GM12878 (cell line): ENCODE measurements around the gene SLC26A11. TPM values are rescaled to one million over a fixed set of nuclear protein-coding genes. Genes with fewer than 3 reads are reported as not detected.

Experiments used
- ATAC-seq: fragments of 200-7000 bp; cut with Tn5 transposase; 3 replicates; pipeline ENCODE4 v1.9.1; 2020; ENCODE audit warnings: mild to moderate bottlenecking, moderate library complexity
- BruUV-seq: library from RNA; stranded (reverse); fragments of 400-500 nt; replicated peaks from 2 replicates; lab custom pipeline; 2021; lab: Mats Ljungman, UMichigan
- CTCF ChIA-PET: fragments of 300-600 bp; sonication (Branson Sonifier 250); formaldehyde crosslinking; extraction: SDS; loops from one replicate; lab custom pipeline; 2021; ENCODE audit warnings: inconsistent platforms; lab: Yijun Ruan, JAX
- POLR2A ChIA-PET: fragments of 350-600 bp; formaldehyde crosslinking; extraction: SDS; loops from one replicate; lab custom pipeline; 2021; ENCODE audit warnings: inconsistent platforms; lab: Charles Lee
- RAD21 ChIA-PET: fragments of 300-600 bp; sonication (Branson Sonifier 250); formaldehyde crosslinking; loops from one replicate; lab custom pipeline; 2023; ENCODE audit warnings: antibody characterized with exemption; ENCODE audit not compliant: unreplicated experiment; lab: Charles Lee
- SMC1A ChIA-PET: fragments of 300-600 bp; sonication (Branson Sonifier 250); formaldehyde crosslinking; loops from one replicate; lab custom pipeline; 2023; ENCODE audit not compliant: unreplicated experiment, uncharacterized antibody; lab: Charles Lee
- DNase-seq: peaks from one replicate; pipeline ENCODE4 v3.0.0-alpha.2; 2011; ENCODE audit warnings: low read depth, low spot score
- FAIRE-seq: peaks from 3 replicates; lab custom pipeline; 2011; peaks lifted over from hg19 to GRCh38; lab: Jason Lieb, UNC
- H2AFZ ChIP-seq: 2 replicates; pipeline ENCODE4 v1.6.0; 2011; ENCODE audit warnings: low read depth, low read length, control low read depth; ENCODE audit not compliant: control insufficient read depth
- H3K27ac ChIP-seq: 2 replicates; pipeline ENCODE4 v1.5.1; 2011; ENCODE audit warnings: control low read depth; ENCODE audit not compliant: control insufficient read depth, insufficient read depth
- H3K27me3 ChIP-seq, 2 experiments: replicated peaks in 1 of 2; 2 replicates each; pipeline versions ENCODE4 v1.6.0 to v1.6.1; 2011; ENCODE audit warnings: low read length in 1 of 2; ENCODE audit not compliant: control insufficient read depth in 2 of 2, insufficient read depth in 2 of 2
- H3K36me3 ChIP-seq, 2 experiments: 2 replicates each; pipeline ENCODE4 v1.5.1; 2011; ENCODE audit warnings: low read length in 1 of 2; ENCODE audit not compliant: control insufficient read depth in 2 of 2, insufficient read depth in 2 of 2
- H3K4me1 ChIP-seq: 2 replicates; pipeline ENCODE4 v1.6.1; 2011; ENCODE audit warnings: mild to moderate bottlenecking, low read length, moderate library complexity, mixed read lengths; ENCODE audit not compliant: control insufficient read depth, insufficient read depth
- H3K4me2 ChIP-seq: 2 replicates; pipeline ENCODE4 v1.6.0; 2011; ENCODE audit warnings: control low read depth; ENCODE audit not compliant: control insufficient read depth, insufficient read depth
- H3K4me3 ChIP-seq: fragments of 200-600 bp; sonication (generic); 2 replicates; pipeline ENCODE4 v1.5.1; 2016
- H3K79me2 ChIP-seq: 2 replicates; pipeline ENCODE4 v1.6.0; 2011; ENCODE audit warnings: low read length; ENCODE audit not compliant: control insufficient read depth, insufficient read depth
- H3K9ac ChIP-seq: 2 replicates; pipeline ENCODE4 v1.8.0; 2011; ENCODE audit warnings: low read length, control low read depth, mixed read lengths; ENCODE audit not compliant: control insufficient read depth, insufficient read depth
- H3K9me3 ChIP-seq: replicated peaks from 3 replicates; pipeline ENCODE4 v1.5.1; 2011; ENCODE audit warnings: mild to moderate bottlenecking, low read length; ENCODE audit not compliant: control insufficient read depth, insufficient read depth
- H4K20me1 ChIP-seq: 2 replicates; pipeline ENCODE4 v1.6.0; 2011; ENCODE audit not compliant: control insufficient read depth, insufficient read depth
- BCL11A ChIP-seq: IDR thresholded peaks from 2 replicates; pipeline ENCODE4 v1.6.1; 2011; ENCODE audit warnings: low read depth, low read length
- CBX5 ChIP-seq: sonication (generic); IDR thresholded peaks from 2 replicates; pipeline ENCODE4 v1.6.1; 2016; ENCODE audit warnings: low read depth, moderate library complexity, mild to moderate bottlenecking, inconsistent platforms
- ESRRA ChIP-seq: IDR thresholded peaks from 2 replicates; pipeline ENCODE4 v1.6.1; 2012; ENCODE audit warnings: mild to moderate bottlenecking, low read length, improper control_type of control experiment
- GATAD2B ChIP-seq: fragments of 450-650 bp; conservative IDR thresholded peaks from 2 replicates; pipeline ENCODE4 v1.6.1; 2017; ENCODE audit warnings: low read depth, mild to moderate bottlenecking, moderate library complexity
- HCFC1 ChIP-seq: fragments of 150-350 bp; IDR thresholded peaks from 2 replicates; pipeline ENCODE4 v1.6.1; 2014; ENCODE audit warnings: low read length
- HDAC6 ChIP-seq: fragments of 200-600 bp; sonication (generic); IDR thresholded peaks from one replicate; pipeline ENCODE4 v1.8.0; 2017; ENCODE audit warnings: antibody characterized with exemption; ENCODE audit not compliant: unreplicated experiment
- KAT2A ChIP-seq: conservative IDR thresholded peaks from 2 replicates; pipeline ENCODE4 v1.6.1; 2011; ENCODE audit warnings: low read depth, low read length; ENCODE audit not compliant: control insufficient read depth
- KDM1A ChIP-seq: fragments of 200-600 bp; sonication (generic); IDR thresholded peaks from 2 replicates; pipeline ENCODE4 v1.6.1; 2016; ENCODE audit warnings: borderline replicate concordance
- KLF5 ChIP-seq: fragments of 450-650 bp; IDR thresholded peaks from 2 replicates; pipeline ENCODE4 v1.6.1; 2014; ENCODE audit warnings: mild to moderate bottlenecking; ENCODE audit not compliant: partially characterized antibody
- LARP7 ChIP-seq: fragments of 450-650 bp; IDR thresholded peaks from 2 replicates; pipeline ENCODE4 v1.6.1; 2017; ENCODE audit warnings: mild to moderate bottlenecking
- NR2C1 ChIP-seq: fragments of 450-650 bp; IDR thresholded peaks from 2 replicates; pipeline ENCODE4 v1.6.1; 2017; ENCODE audit warnings: antibody characterized with exemption, mild to moderate bottlenecking, moderate library complexity
- POLR2AphosphoS5 ChIP-seq: IDR thresholded peaks from 2 replicates; pipeline ENCODE4 v1.6.1; 2011; ENCODE audit warnings: mild to moderate bottlenecking, low read length, inconsistent platforms
- SPI1 ChIP-seq: IDR thresholded peaks from 2 replicates; pipeline ENCODE4 v1.6.1; 2011; ENCODE audit warnings: low read depth, mild to moderate bottlenecking, low read length, moderate library complexity, borderline replicate concordance; ENCODE audit not compliant: insufficient read depth
- USF1 ChIP-seq: IDR thresholded peaks from 2 replicates; pipeline ENCODE4 v1.6.1; 2011; ENCODE audit warnings: borderline replicate concordance, low read depth, mild to moderate bottlenecking, moderate library complexity, mixed read lengths, low read length; ENCODE audit not compliant: insufficient read depth; ENCODE audit errors: extremely low read length
- WGBS: methylation state at CpG from one replicate; pipeline ENCODE4 v1.1.6; 2016; ENCODE audit warnings: low lambda C conversion rate; ENCODE audit not compliant: insufficient replicate concordance, insufficient coverage; ENCODE audit errors: missing lambda C conversion rate; 5-methylcytosine and 5-hydroxymethylcytosine counted together
- in situ Hi-C: fragments of 300-500 bp; cut with MboI; formaldehyde crosslinking; loops from 9 replicates; pipeline ENCODE4 v1.14.3; 2018; ENCODE audit warnings: mixed read lengths
- intact Hi-C: fragments of 100-400 bp; cut with micrococcal nuclease; formaldehyde crosslinking; loops from one replicate; pipeline ENCODE4 v1.14.2; 2022; ENCODE audit not compliant: unreplicated experiment
- polyA plus RNA-seq, 11 experiments: library from polyadenylated mRNA; depleted of rRNA in 4 of 11; unstranded in 6 of 11; stranded (reverse) in 5 of 11; fragments of >200 nt; fragmentation: Nextera tagmentation in 4 of 11; fragmentation: Illumina TruSeq in 1 of 11; extraction: Ambion mirVana in 4 of 11; extraction: Trizol in 1 of 11; gene quantifications; 1 replicate in 1 of 11; 2 replicates in 10 of 11; pipeline versions ENCODE4 v1.2.1 to v1.2.3, GENCODE V29; 2011 to 2016; ENCODE audit warnings: inconsistent platforms in 2 of 11, missing spikeins in 2 of 11, low read depth in 1 of 11
- total RNA-seq, 4 experiments: library from RNA; depleted of rRNA in 3 of 4; stranded (reverse); fragments of >200 nt in 3 of 4; fragmentation: Illumina TruSeq in 1 of 4; extraction: Trizol in 1 of 4; gene quantifications; 2 replicates each; pipeline versions ENCODE4 v1.2.1 to v1.2.3, GENCODE V29; 2013 to 2021
- TF ChIP-seq, protein P1 (sequence below): fragments of 450-650 bp; IDR thresholded peaks from 2 replicates; pipeline ENCODE4 v1.6.1; 2017; ENCODE audit warnings: mild to moderate bottlenecking

SLC26A11 gene
- total and polyA plus RNA-seq, 10 of the 15 experiments (the other 5 are each of a cell fraction or from before 2014, with no cell fraction given) = 0.05 to 4.1 (median 1.2) TPM; not detected in 1

DNA sequence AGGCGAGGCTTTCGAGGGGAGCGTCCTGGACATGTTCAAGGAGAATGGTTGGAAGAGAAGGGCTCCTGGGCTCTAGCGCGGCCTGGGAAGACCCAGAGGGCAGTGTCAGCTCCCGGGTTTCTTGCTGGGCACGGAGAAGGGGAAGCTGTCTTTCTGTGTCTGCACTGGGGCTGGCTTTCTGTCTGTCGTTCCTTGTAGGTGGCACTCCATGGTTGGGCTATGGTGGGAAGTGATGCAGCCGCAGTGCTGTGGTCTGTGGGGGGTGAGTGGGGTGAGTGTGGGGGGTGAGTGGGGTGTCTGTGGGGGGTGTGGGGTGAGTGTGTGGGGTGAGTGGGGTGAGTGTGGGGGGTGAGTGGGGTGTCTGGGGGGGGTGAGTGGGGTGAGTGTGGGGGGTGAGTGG, 54.1 kb downstream of the SLC26A11 start:
- no peaks in the 10 kb centered on the region; the same call in none of the 2 replicates for H4K20me1 ChIP-seq
- intact Hi-C loops (no loop called here), in situ Hi-C loops (no loop called here)
- ChIA-PET SMC1A (no interaction called here), CTCF (no interaction called here), POLR2A (no interaction called here), RAD21 (no interaction called here)
- no peaks in the 10 kb centered on the region; the same call in 2 of the 3 replicates for H3K9me3 ChIP-seq
- peaks cover 17% of the 10 kb centered on the region for H3K79me2 ChIP-seq
- no peak for TF ChIP-seq LARP7
- TF ChIP-seq HCFC1 = no peak
- no peak for TF ChIP-seq USF1
- no peak for TF ChIP-seq ESRRA
- TF ChIP-seq KLF5 = no peak
- TF ChIP-seq CBX5 = no peak
- H3K27me3 ChIP-seq = no peaks in the 10 kb centered on the region
- peaks cover 15 to 26% of the 10 kb centered on the region in 2 experiments; a peak in 3 of 4 replicates for H3K36me3 ChIP-seq
- ATAC-seq = no peak
- no peak overlapping the region for H3K27ac ChIP-seq
- 97% methylated on average over 8 of the region's 9 CpGs for WGBS
- H3K4me3 ChIP-seq = no peak overlapping the region
- no TSS peak for BruUV-seq
- DNase-seq = no peak
- no peaks in the 10 kb centered on the region for H3K4me1 ChIP-seq
- H2AFZ ChIP-seq = no peak overlapping the region
- FAIRE-seq = no peak
- H3K4me2 ChIP-seq = no peak overlapping the region; the same call in 1 of the 2 replicates
- H3K9ac ChIP-seq = no peak overlapping the region

- Histone ChIP-seq H3K9ac (no peak overlapping the region), H2AFZ (no peak overlapping the region), H3K4me1 (no peaks in the 10 kb centered on the region), H3K4me3 (no peak overlapping the region), H3K36me3 (peaks cover 10 to 26% of the 10 kb centered on the region in 2 experiments; a peak in 3 of 4 replicates), H3K27me3 (no peaks in the 10 kb centered on the region), H3K27ac (no peak overlapping the region), H3K9me3 (no peaks in the 10 kb centered on the region; the same call in 2 of the 3 replicates), H4K20me1 (no peaks in the 10 kb centered on the region; the same call in none of the 2 replicates), H3K79me2 (peaks cover 14% of the 10 kb centered on the region), H3K4me2 (no peak overlapping the region)
- FAIRE-seq (no peak), DNase-seq (no peak), ATAC-seq (no peak)
- no TSS peak for BruUV-seq
- intact Hi-C loops (no loop called here), in situ Hi-C loops (no loop called here)
- WGBS = 99% methylated on average over 4 of the region's 4 CpGs
- CTCF ChIA-PET = no interaction called here
- RAD21 ChIA-PET = no interaction called here
- POLR2A ChIA-PET = no interaction called here
- SMC1A ChIA-PET = no interaction called here
- TF ChIP-seq BCL11A = no peak
- TF ChIP-seq HDAC6 = no peak
- no peak for TF ChIP-seq GATAD2B
- TF ChIP-seq KAT2A = no peak
- no peak for TF ChIP-seq KDM1A
- no peak for TF ChIP-seq SPI1
- TF ChIP-seq POLR2AphosphoS5 = no peak
- no peak for TF ChIP-seq NR2C1
- TF ChIP-seq, protein P1, sequence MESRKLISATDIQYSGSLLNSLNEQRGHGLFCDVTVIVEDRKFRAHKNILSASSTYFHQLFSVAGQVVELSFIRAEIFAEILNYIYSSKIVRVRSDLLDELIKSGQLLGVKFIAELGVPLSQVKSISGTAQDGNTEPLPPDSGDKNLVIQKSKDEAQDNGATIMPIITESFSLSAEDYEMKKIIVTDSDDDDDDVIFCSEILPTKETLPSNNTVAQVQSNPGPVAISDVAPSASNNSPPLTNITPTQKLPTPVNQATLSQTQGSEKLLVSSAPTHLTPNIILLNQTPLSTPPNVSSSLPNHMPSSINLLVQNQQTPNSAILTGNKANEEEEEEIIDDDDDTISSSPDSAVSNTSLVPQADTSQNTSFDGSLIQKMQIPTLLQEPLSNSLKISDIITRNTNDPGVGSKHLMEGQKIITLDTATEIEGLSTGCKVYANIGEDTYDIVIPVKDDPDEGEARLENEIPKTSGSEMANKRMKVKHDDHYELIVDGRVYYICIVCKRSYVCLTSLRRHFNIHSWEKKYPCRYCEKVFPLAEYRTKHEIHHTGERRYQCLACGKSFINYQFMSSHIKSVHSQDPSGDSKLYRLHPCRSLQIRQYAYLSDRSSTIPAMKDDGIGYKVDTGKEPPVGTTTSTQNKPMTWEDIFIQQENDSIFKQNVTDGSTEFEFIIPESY = no peak
Measured at GRCh38 chr17:80274871-80275449, 54.7 kb downstream of the SLC26A11 start.
